ENCODE measurements around the gene PDE2A. TPM values are rescaled to one million over a fixed set of nuclear protein-coding genes. Genes with fewer than 3 reads are reported as not detected.

Gene PDE2A
- total RNA-seq, 2 experiments from 2014 or later = 0.26 to 0.37 TPM

GRCh38 chr11:72627594-72628281 lies 46.5 kb downstream of the PDE2A start:
- CTCF ChIA-PET = interaction anchor here (1.0 to 1.5 kb wide), 2 partner anchors 12 to 19 kb away, joined by 3 to 4 read pairs; no protein-coding TSS in a partner anchor
- H3K9me3 Mint-ChIP-seq (ENCODE audit: insufficient read depth) = no peaks in the 10 kb centered on the region
- DNase-seq (no peak), ATAC-seq (no peak)
- H3K27ac Mint-ChIP-seq = no peak overlapping the region
- H3K36me3 Mint-ChIP-seq (ENCODE audit: low read depth) = no peaks in the 10 kb centered on the region
- no peak overlapping the region for H3K4me3 Mint-ChIP-seq
- peaks cover 12% of the 10 kb centered on the region for H3K27me3 Mint-ChIP-seq (ENCODE audit: low read depth)
- POLR2A ChIA-PET = no interaction called here
- H3K4me1 Mint-ChIP-seq (ENCODE audit: low read depth) = peaks cover 20% of the 10 kb centered on the region

GRCh38 chr11:72626414-72626936 lies 47.7 kb downstream of the PDE2A start:
- H3K4me1 Mint-ChIP-seq (ENCODE audit: low read depth) = peaks cover 32% of the 10 kb centered on the region
- H3K27me3 Mint-ChIP-seq (ENCODE audit: low read depth) = peaks cover 14% of the 10 kb centered on the region
- DNase-seq = no peak
- peaks cover 4% of the 10 kb centered on the region for H3K9me3 Mint-ChIP-seq (ENCODE audit: insufficient read depth)
- no peak overlapping the region for H3K27ac Mint-ChIP-seq
- no peak overlapping the region for H3K4me3 Mint-ChIP-seq
- ChIA-PET CTCF (no interaction called here), POLR2A (no interaction called here)
- no peak for ATAC-seq
- no peaks in the 10 kb centered on the region for H3K36me3 Mint-ChIP-seq (ENCODE audit: low read depth)

- peaks cover 38% of the 10 kb centered on the region for H3K4me1 Mint-ChIP-seq (ENCODE audit: low read depth)
- H3K36me3 Mint-ChIP-seq (ENCODE audit: low read depth) = no peaks in the 10 kb centered on the region
- peaks cover 14% of the 10 kb centered on the region for H3K27me3 Mint-ChIP-seq (ENCODE audit: low read depth)
- ChIA-PET CTCF (no interaction called here), POLR2A (no interaction called here)
- ATAC-seq (no peak), DNase-seq (no peak)
- peaks cover 4% of the 10 kb centered on the region for H3K9me3 Mint-ChIP-seq (ENCODE audit: insufficient read depth)
- H3K27ac Mint-ChIP-seq = no peak overlapping the region
- H3K4me3 Mint-ChIP-seq = no peak overlapping the region
Observed at GRCh38 chr11:72625691-72626413, 48.4 kb downstream of the PDE2A start.

GRCh38 chr11:72624496-72625201 lies 49.6 kb downstream of the PDE2A start:
- ChIA-PET CTCF (no interaction called here), POLR2A (no interaction called here)
- Mint-ChIP-seq H3K27me3 (ENCODE audit: low read depth) (peaks cover 14% of the 10 kb centered on the region), H3K4me3 (no peak overlapping the region), H3K4me1 (ENCODE audit: low read depth) (peaks cover 50% of the 10 kb centered on the region), H3K9me3 (ENCODE audit: insufficient read depth) (peaks cover 4% of the 10 kb centered on the region), H3K27ac (peak overlapping the region; percentile 2), H3K36me3 (ENCODE audit: low read depth) (no peaks in the 10 kb centered on the region)
- ATAC-seq (peak; percentile 37), DNase-seq (no peak)

- ChIA-PET CTCF (interaction anchor here (3.0 kb wide), 1 partner anchor 14 kb away, joined by 12 read pairs; no protein-coding TSS in a partner anchor), POLR2A (no interaction called here)
- peaks cover 4% of the 10 kb centered on the region for H3K9me3 Mint-ChIP-seq (ENCODE audit: insufficient read depth)
- peak overlapping the region; percentile 1 for H3K27ac Mint-ChIP-seq
- ATAC-seq = no peak
- H3K27me3 Mint-ChIP-seq (ENCODE audit: low read depth) = peaks cover 14% of the 10 kb centered on the region
- H3K4me3 Mint-ChIP-seq = no peak overlapping the region
- no peaks in the 10 kb centered on the region for H3K36me3 Mint-ChIP-seq (ENCODE audit: low read depth)
- H3K4me1 Mint-ChIP-seq (ENCODE audit: low read depth) = peaks cover 53% of the 10 kb centered on the region
- no peak for DNase-seq
Observed at GRCh38 chr11:72623052-72623451, 51.2 kb downstream of the PDE2A start.

- peaks cover 4% of the 10 kb centered on the region for H3K9me3 Mint-ChIP-seq (ENCODE audit: insufficient read depth)
- CTCF ChIA-PET = interaction anchor here (0.6 to 3.0 kb wide), 5 partner anchors 12 to 363 kb away, joined by 3 to 12 read pairs (median 4); no protein-coding TSS in a partner anchor
- H3K27ac Mint-ChIP-seq = peak overlapping the region; percentile 73
- DNase-seq = peak; percentile 55
- ATAC-seq = peak; percentile 70
- H3K4me1 Mint-ChIP-seq (ENCODE audit: low read depth) = peaks cover 53% of the 10 kb centered on the region
- H3K36me3 Mint-ChIP-seq (ENCODE audit: low read depth) = no peaks in the 10 kb centered on the region
- POLR2A ChIA-PET = interaction anchor here (1.0 kb wide), 1 partner anchor 395 kb away, joined by 3 read pairs; no protein-coding TSS in a partner anchor
- H3K4me3 Mint-ChIP-seq = peak overlapping the region; percentile 2
- H3K27me3 Mint-ChIP-seq (ENCODE audit: low read depth) = peaks cover 18% of the 10 kb centered on the region
Observed at GRCh38 chr11:72621008-72621610, 53.1 kb downstream of the PDE2A start.

- ATAC-seq (no peak), DNase-seq (no peak)
- POLR2A ChIA-PET = no interaction called here
- peaks cover 4% of the 10 kb centered on the region for H3K9me3 Mint-ChIP-seq (ENCODE audit: insufficient read depth)
- H3K4me1 Mint-ChIP-seq (ENCODE audit: low read depth) = peaks cover 46% of the 10 kb centered on the region
- no peak overlapping the region for H3K27ac Mint-ChIP-seq
- H3K36me3 Mint-ChIP-seq (ENCODE audit: low read depth) = no peaks in the 10 kb centered on the region
- peaks cover 23% of the 10 kb centered on the region for H3K27me3 Mint-ChIP-seq (ENCODE audit: low read depth)
- no peak overlapping the region for H3K4me3 Mint-ChIP-seq
- CTCF ChIA-PET = no interaction called here
Observed at GRCh38 chr11:72618803-72619202, 55.4 kb downstream of the PDE2A start.

- H3K27me3 Mint-ChIP-seq (ENCODE audit: low read depth) = peaks cover 25% of the 10 kb centered on the region
- H3K9me3 Mint-ChIP-seq (ENCODE audit: insufficient read depth) = peaks cover 4% of the 10 kb centered on the region
- no peak overlapping the region for H3K27ac Mint-ChIP-seq
- DNase-seq (no peak), ATAC-seq (no peak)
- H3K36me3 Mint-ChIP-seq (ENCODE audit: low read depth) = no peaks in the 10 kb centered on the region
- H3K4me1 Mint-ChIP-seq (ENCODE audit: low read depth) = peaks cover 48% of the 10 kb centered on the region
- POLR2A ChIA-PET = no interaction called here
- no peak overlapping the region for H3K4me3 Mint-ChIP-seq
- CTCF ChIA-PET = interaction anchor here (1.4 kb wide), 1 partner anchor 9 kb away, joined by 3 read pairs; no protein-coding TSS in a partner anchor
Observed at GRCh38 chr11:72617080-72617762, 57.0 kb downstream of the PDE2A start.

- DNase-seq (no peak), ATAC-seq (no peak)
- CTCF ChIA-PET = no interaction called here
- POLR2A ChIA-PET = no interaction called here
- peaks cover 45% of the 10 kb centered on the region for H3K4me1 Mint-ChIP-seq (ENCODE audit: low read depth)
- H3K36me3 Mint-ChIP-seq (ENCODE audit: low read depth) = no peaks in the 10 kb centered on the region
- H3K27me3 Mint-ChIP-seq (ENCODE audit: low read depth) = peaks cover 30% of the 10 kb centered on the region
- no peaks in the 10 kb centered on the region for H3K9me3 Mint-ChIP-seq (ENCODE audit: insufficient read depth)
- H3K4me3 Mint-ChIP-seq = no peak overlapping the region
- H3K27ac Mint-ChIP-seq = no peak overlapping the region
Observed at GRCh38 chr11:72616655-72617054, 57.6 kb downstream of the PDE2A start.

- ChIA-PET CTCF (interaction anchor here (0.6 to 1.4 kb wide), 4 partner anchors 13 to 69 kb away, joined by 3 read pairs; no protein-coding TSS in a partner anchor), POLR2A (interaction anchor here (0.6 kb wide), 1 partner anchor 378 kb away, joined by 3 read pairs; no protein-coding TSS in a partner anchor)
- H3K4me1 Mint-ChIP-seq (ENCODE audit: low read depth) = peaks cover 31% of the 10 kb centered on the region
- H3K9me3 Mint-ChIP-seq (ENCODE audit: insufficient read depth) = no peaks in the 10 kb centered on the region
- no peak for ATAC-seq
- no peak overlapping the region for H3K4me3 Mint-ChIP-seq
- no peak for DNase-seq
- no peaks in the 10 kb centered on the region for H3K36me3 Mint-ChIP-seq (ENCODE audit: low read depth)
- H3K27ac Mint-ChIP-seq = no peak overlapping the region
- H3K27me3 Mint-ChIP-seq (ENCODE audit: low read depth) = peaks cover 40% of the 10 kb centered on the region
Observed at GRCh38 chr11:72615329-72615728, 58.9 kb downstream of the PDE2A start.

- CTCF ChIA-PET = no interaction called here
- Mint-ChIP-seq H3K9me3 (ENCODE audit: insufficient read depth) (no peaks in the 10 kb centered on the region), H3K4me3 (no peak overlapping the region), H3K4me1 (ENCODE audit: low read depth) (peaks cover 22% of the 10 kb centered on the region), H3K27me3 (ENCODE audit: low read depth) (peaks cover 41% of the 10 kb centered on the region), H3K27ac (no peak overlapping the region), H3K36me3 (ENCODE audit: low read depth) (no peaks in the 10 kb centered on the region)
- DNase-seq (no peak), ATAC-seq (no peak)
- POLR2A ChIA-PET = no interaction called here
Observed at GRCh38 chr11:72614381-72614780, 59.8 kb downstream of the PDE2A start.

Measured in activated CD8-positive, alpha-beta T cell treated with anti-CD3 and anti-CD28 coated beads, Interleukin-2, amount 10 ng/mL, durations not matched to agents 7 days and 5 days (primary cell).